HepG2 (cell line): Measurements from ENCODE around the gene IL18R1. TPM values are rescaled to one million over a fixed set of nuclear protein-coding genes. Genes with fewer than 3 reads are reported as not detected.

Source experiments
- CERS6 ChIP-seq: sonication (generic); formaldehyde crosslinking; IDR thresholded peaks from 2 replicates; pipeline ENCODE4 v1.5.0; 2020; ENCODE audit warnings: missing genetic modification reagents
- E2F1 ChIP-seq: sonication (generic); formaldehyde crosslinking; IDR thresholded peaks from 2 replicates; pipeline ENCODE4 v1.5.0; 2020; ENCODE audit warnings: missing genetic modification reagents
- EED ChIP-seq: sonication (generic); formaldehyde crosslinking; IDR thresholded peaks from 2 replicates; pipeline ENCODE4 v1.5.0; 2020; ENCODE audit warnings: mild to moderate bottlenecking, missing genetic modification reagents
- FOXA3 ChIP-seq: IDR thresholded peaks from 2 replicates; pipeline ENCODE4 v1.6.1; 2016; ENCODE audit warnings: missing genetic modification reagents, missing compliant biosample characterization
- FOXK2 ChIP-seq: fragments of 450-650 bp; IDR thresholded peaks from 2 replicates; pipeline ENCODE4 v1.6.1; 2016
- KLF15 ChIP-seq: sonication (generic); formaldehyde crosslinking; IDR thresholded peaks from 2 replicates; pipeline ENCODE4 v1.8.1; 2023; ENCODE audit warnings: borderline replicate concordance, mild to moderate bottlenecking, inconsistent platforms, missing genetic modification reagents, mixed read lengths
- MXD3 ChIP-seq: IDR thresholded peaks from 2 replicates; pipeline ENCODE4 v1.6.1; 2016; ENCODE audit warnings: mild to moderate bottlenecking, missing biosample characterization, missing genetic modification reagents
- NAIF1 ChIP-seq: sonication (generic); formaldehyde crosslinking; IDR thresholded peaks from 2 replicates; pipeline ENCODE4 v1.5.0; 2020; ENCODE audit warnings: mild to moderate bottlenecking, missing genetic modification reagents, borderline replicate concordance
- NR3C1 ChIP-seq: sonication (generic); formaldehyde crosslinking; IDR thresholded peaks from 2 replicates; pipeline ENCODE4 v1.4.0; 2020; ENCODE audit warnings: missing genetic modification reagents
- PBX3 ChIP-seq: sonication (generic); formaldehyde crosslinking; IDR thresholded peaks from 2 replicates; pipeline ENCODE4 v1.8.1; 2023; ENCODE audit warnings: missing genetic modification reagents, inconsistent platforms, borderline replicate concordance
- RFXAP ChIP-seq: sonication (generic); formaldehyde crosslinking; IDR thresholded peaks from 2 replicates; pipeline ENCODE4 v1.4.0; 2020; ENCODE audit warnings: missing genetic modification reagents, borderline replicate concordance
- SNRNP70 ChIP-seq: fragments of 200-400 bp; formaldehyde crosslinking; IDR thresholded peaks from 2 replicates; pipeline ENCODE4 v1.6.1; 2017; ENCODE audit warnings: mild to moderate bottlenecking, low read depth, low read length, moderate library complexity
- TBL1XR1 ChIP-seq: fragments of 150-350 bp; IDR thresholded peaks from 2 replicates; pipeline ENCODE4 v1.6.1; 2014; ENCODE audit warnings: borderline replicate concordance, low read length; ENCODE audit not compliant: partially characterized antibody
- ZBTB2 ChIP-seq: sonication (generic); formaldehyde crosslinking; IDR thresholded peaks from 2 replicates; pipeline ENCODE4 v1.8.0; 2022; ENCODE audit warnings: low read depth, missing genetic modification reagents
- ZBTB38 ChIP-seq: sonication (generic); formaldehyde crosslinking; IDR thresholded peaks from 2 replicates; pipeline ENCODE4 v1.5.1; 2020; ENCODE audit warnings: mild to moderate bottlenecking, missing genetic modification reagents
- ZMAT5 ChIP-seq: sonication (generic); formaldehyde crosslinking; IDR thresholded peaks from 2 replicates; pipeline ENCODE4 v1.5.0; 2020; ENCODE audit warnings: mild to moderate bottlenecking, low read depth, missing genetic modification reagents, borderline replicate concordance
- ZNF337 ChIP-seq: sonication (generic); formaldehyde crosslinking; IDR thresholded peaks from 2 replicates; pipeline ENCODE4 v1.5.1; 2020; ENCODE audit warnings: missing genetic modification reagents, low read depth, mild to moderate bottlenecking, borderline replicate concordance
- ZNF383 ChIP-seq: sonication (generic); formaldehyde crosslinking; IDR thresholded peaks from 2 replicates; pipeline ENCODE4 v1.4.0; 2020; ENCODE audit warnings: missing genetic modification reagents, mild to moderate bottlenecking, borderline replicate concordance
- ZNF572 ChIP-seq: sonication (generic); formaldehyde crosslinking; IDR thresholded peaks from 2 replicates; pipeline ENCODE4 v1.5.1; 2020; ENCODE audit warnings: mild to moderate bottlenecking, missing genetic modification reagents
- ZNF589 ChIP-seq: sonication (generic); formaldehyde crosslinking; conservative IDR thresholded peaks from 2 replicates; pipeline ENCODE4 v1.8.0; 2022; ENCODE audit warnings: mild to moderate bottlenecking, moderate library complexity, missing genetic modification reagents
- polyA plus RNA-seq, 8 experiments: library from polyadenylated mRNA; depleted of rRNA in 3 of 8; stranded (reverse) in 7 of 8; unstranded in 1 of 8; fragments of >200 nt; fragmentation: Illumina TruSeq in 4 of 8; extraction: Trizol in 4 of 8; gene quantifications; 2 replicates each; pipeline versions ENCODE4 v1.2.1 to v1.2.3, GENCODE V29; 2011 to 2016; ENCODE audit warnings: low read depth in 4 of 8, missing spikeins in 1 of 8, mixed read lengths in 1 of 8; ENCODE audit not compliant: insufficient read depth in 1 of 8
- total RNA-seq, 5 experiments: library from RNA; depleted of rRNA; stranded (reverse); fragments of >200 nt; fragmentation: Illumina TruSeq; extraction: Trizol; gene quantifications; 2 replicates each; pipeline ENCODE4 v1.2.3, GENCODE V29; 2016; ENCODE audit warnings: low read depth in 1 of 5

IL18R1 gene
- total and polyA plus RNA-seq, 2 of the 13 experiments (the other 11 are each of a cell fraction or from before 2014, with no cell fraction given): 0.01 to 0.04 TPM

- TF ChIP-seq PBX3 (CRISPR knock-in tag): no peak
- no peak for TF ChIP-seq SNRNP70
- no peak for TF ChIP-seq ZMAT5 (CRISPR knock-in tag)
- no peak for TF ChIP-seq TBL1XR1
- no peak for TF ChIP-seq ZNF572 (CRISPR knock-in tag)
- no peak for TF ChIP-seq NR3C1 (CRISPR knock-in tag)
- TF ChIP-seq ZNF383 (CRISPR knock-in tag): 0 out of 2 replicates have a peak, but pooled peaks have one; percentile 43
- no peak for TF ChIP-seq ZBTB2 (CRISPR knock-in tag)
- TF ChIP-seq FOXA3 (CRISPR knock-in tag): peak; percentile 41; the same call in 1 of the 2 replicates
- 0 out of 2 replicates have a peak, but pooled peaks have one; percentile 46 for TF ChIP-seq ZBTB38 (CRISPR knock-in tag)
- no peak for TF ChIP-seq ZNF589 (CRISPR knock-in tag)
- TF ChIP-seq KLF15: no peak
- no peak; the same call in 1 of the 2 replicates for TF ChIP-seq RFXAP (CRISPR knock-in tag)
- TF ChIP-seq NAIF1 (CRISPR knock-in tag): no peak
- no peak for TF ChIP-seq FOXK2
- TF ChIP-seq E2F1 (CRISPR knock-in tag): peak; percentile 72
- no peak for TF ChIP-seq ZNF337 (CRISPR knock-in tag)
- TF ChIP-seq EED (CRISPR knock-in tag): no peak
- no peak for TF ChIP-seq CERS6 (CRISPR knock-in tag)
- TF ChIP-seq MXD3: peak; percentile 49; the same call in 1 of the 2 replicates
These were observed at the start of gene IL18R1 (continued) for GRCh38 chr2:102355526-102356380.
